HepG2 (cell line): ENCODE data around the gene CFL1. TPM values are rescaled to one million over a fixed set of nuclear protein-coding genes. Genes with fewer than 3 reads are reported as not detected.

Experiments
- ARHGAP35 ChIP-seq: sonication (generic); formaldehyde crosslinking; IDR thresholded peaks from 2 replicates; pipeline ENCODE4 v1.9.0; 2022; ENCODE audit warnings: mild to moderate bottlenecking, inconsistent platforms, moderate library complexity, missing genetic modification reagents, borderline replicate concordance
- ARNTL ChIP-seq: sonication (generic); formaldehyde crosslinking; IDR thresholded peaks from 2 replicates; pipeline ENCODE4 v1.4.0; 2020; ENCODE audit warnings: mild to moderate bottlenecking, missing genetic modification reagents
- GABPB1 ChIP-seq: IDR thresholded peaks from 2 replicates; pipeline ENCODE4 v1.6.1; 2016; ENCODE audit warnings: mild to moderate bottlenecking, missing genetic modification reagents, moderate library complexity, missing compliant biosample characterization
- HDAC1 ChIP-seq: sonication (generic); formaldehyde crosslinking; IDR thresholded peaks from 2 replicates; pipeline ENCODE4 v1.5.1; 2020; ENCODE audit warnings: mild to moderate bottlenecking, missing genetic modification reagents
- HOXA3 ChIP-seq: sonication (generic); formaldehyde crosslinking; IDR thresholded peaks from 2 replicates; pipeline ENCODE4 v1.5.0; 2020; ENCODE audit warnings: missing genetic modification reagents
- KIAA2018 ChIP-seq: sonication (generic); formaldehyde crosslinking; IDR thresholded peaks from 2 replicates; pipeline ENCODE4 v1.5.0; 2020; ENCODE audit warnings: mild to moderate bottlenecking, missing genetic modification reagents, borderline replicate concordance
- NFYB ChIP-seq: sonication (generic); formaldehyde crosslinking; IDR thresholded peaks from 2 replicates; pipeline ENCODE4 v1.4.0; 2020; ENCODE audit warnings: missing genetic modification reagents
- PATZ1 ChIP-seq: sonication (generic); formaldehyde crosslinking; IDR thresholded peaks from 2 replicates; pipeline ENCODE4 v1.4.0; 2020; ENCODE audit warnings: missing genetic modification reagents
- PHF20 ChIP-seq: sonication (generic); formaldehyde crosslinking; IDR thresholded peaks from 2 replicates; pipeline ENCODE4 v1.5.0; 2020; ENCODE audit warnings: mild to moderate bottlenecking, missing genetic modification reagents
- RAD21 ChIP-seq: fragments of 450-650 bp; formaldehyde crosslinking; IDR thresholded peaks from 2 replicates; pipeline ENCODE4 v1.5.0; 2020; ENCODE audit warnings: mild to moderate bottlenecking
- SP5 ChIP-seq: IDR thresholded peaks from 2 replicates; pipeline ENCODE4 v1.6.1; 2016; ENCODE audit warnings: low read depth, borderline replicate concordance
- TFAP4 ChIP-seq: sonication (generic); IDR thresholded peaks from 2 replicates; pipeline ENCODE4 v1.6.1; 2016; ENCODE audit warnings: low read depth, borderline replicate concordance
- ZKSCAN5 ChIP-seq: sonication (generic); formaldehyde crosslinking; IDR thresholded peaks from 2 replicates; pipeline ENCODE4 v1.5.1; 2020; ENCODE audit warnings: mild to moderate bottlenecking, missing genetic modification reagents
- ZNF230 ChIP-seq: sonication (generic); formaldehyde crosslinking; IDR thresholded peaks from 2 replicates; pipeline ENCODE4 v1.4.0; 2020; ENCODE audit warnings: mild to moderate bottlenecking, missing genetic modification reagents
- ZNF30 ChIP-seq: sonication (generic); formaldehyde crosslinking; IDR thresholded peaks from 2 replicates; pipeline ENCODE4 v1.5.0; 2020; ENCODE audit warnings: mild to moderate bottlenecking, missing genetic modification reagents
- ZNF605 ChIP-seq: sonication (generic); formaldehyde crosslinking; IDR thresholded peaks from 2 replicates; pipeline ENCODE4 v1.8.0; 2022; ENCODE audit warnings: mild to moderate bottlenecking, missing genetic modification reagents
- ZSCAN5A ChIP-seq: sonication (generic); formaldehyde crosslinking; IDR thresholded peaks from 2 replicates; pipeline ENCODE4 v1.8.0; 2022; ENCODE audit warnings: mild to moderate bottlenecking, missing genetic modification reagents, borderline replicate concordance
- polyA plus RNA-seq, 8 experiments: library from polyadenylated mRNA; depleted of rRNA in 3 of 8; stranded (reverse) in 7 of 8; unstranded in 1 of 8; fragments of >200 nt; fragmentation: Illumina TruSeq in 4 of 8; extraction: Trizol in 4 of 8; gene quantifications; 2 replicates each; pipeline versions ENCODE4 v1.2.1 to v1.2.3, GENCODE V29; 2011 to 2016; ENCODE audit warnings: low read depth in 4 of 8, missing spikeins in 1 of 8, mixed read lengths in 1 of 8; ENCODE audit not compliant: insufficient read depth in 1 of 8
- total RNA-seq, 5 experiments: library from RNA; depleted of rRNA; stranded (reverse); fragments of >200 nt; fragmentation: Illumina TruSeq; extraction: Trizol; gene quantifications; 2 replicates each; pipeline ENCODE4 v1.2.3, GENCODE V29; 2016; ENCODE audit warnings: low read depth in 1 of 5

Gene CFL1
- total and polyA plus RNA-seq, 2 of the 13 experiments (the other 11 are each of a cell fraction or from before 2014, with no cell fraction given), result 379 to 383 TPM

- TF ChIP-seq PHF20 (CRISPR knock-in tag) (no peak; the same call in 1 of the 2 replicates), ARNTL (CRISPR knock-in tag) (peak; percentile 82; the same call in 1 of the 2 replicates), GABPB1 (peak; percentile 90), SP5 (CRISPR knock-in tag) (no peak; the same call in 1 of the 2 replicates), ZSCAN5A (0 out of 2 replicates have a peak, but pooled peaks have one; percentile 36), RAD21 (CRISPR knock-in tag) (peak; percentile 42), ZNF230 (CRISPR knock-in tag) (no peak), PATZ1 (CRISPR knock-in tag) (peak; percentile 69), TFAP4 (no peak), KIAA2018 (CRISPR knock-in tag) (no peak), ARHGAP35 (CRISPR knock-in tag) (peak; percentile 93; the same call in 1 of the 2 replicates), ZNF30 (CRISPR knock-in tag) (peak; percentile 79; the same call in 1 of the 2 replicates), HOXA3 (CRISPR knock-in tag) (peak; percentile 54; the same call in 1 of the 2 replicates), ZKSCAN5 (CRISPR knock-in tag) (no peak), NFYB (CRISPR knock-in tag) (no peak), HDAC1 (CRISPR knock-in tag) (peak; percentile 90), ZNF605 (CRISPR knock-in tag) (peak; percentile 87)
These were observed 41.6 kb upstream of the CFL1 start (continued) for GRCh38 chr11:65899356-65900124.
